ENCODE data around the gene GPR158. TPM values are rescaled to one million over a fixed set of nuclear protein-coding genes. Genes with fewer than 3 reads are reported as not detected.

GPR158 gene
- total and polyA plus RNA-seq, 9 of the 15 experiments (the other 6 are each of a cell fraction or from before 2014, with no cell fraction given), result 4.0 to 7.6 (median 5.0) TPM

- Histone ChIP-seq H3K4me3 (no peak overlapping the region), H3K36me3 (ENCODE audit: control insufficient read depth, insufficient read depth, low read length) (no peaks in the 10 kb centered on the region), H3K4me2 (ENCODE audit: insufficient read depth, low read length) (no peak overlapping the region), H2AFZ (ENCODE audit: low read depth, low read length) (no peak overlapping the region), H3K9ac (ENCODE audit: insufficient read depth in 1 of 2, low read depth in 2 of 2, low read length in 2 of 2) (no peak overlapping the region), H3K27ac (ENCODE audit: extremely low read depth, low read depth, low read length) (no peak overlapping the region), H3K4me1 (replicated peaks in 1 of 2; ENCODE audit: control insufficient read depth in 2 of 2, insufficient read depth in 2 of 2, low read length in 2 of 2) (peaks cover 0 to 25% of the 10 kb centered on the region in 2 experiments; a peak in 2 of 5 replicates), H3K9me3 (replicated peaks; ENCODE audit: control insufficient read depth, insufficient read depth, low read depth, low read length) (no peaks in the 10 kb centered on the region), H4K20me1 (replicated peaks; ENCODE audit: control insufficient read depth, insufficient read depth, low read length) (no peaks in the 10 kb centered on the region), H3K9me1 (ENCODE audit: control insufficient read depth, insufficient read depth, low read length) (peaks cover 2% of the 10 kb centered on the region), H3K79me2 (ENCODE audit: control insufficient read depth, insufficient read depth, low read length) (no peaks in the 10 kb centered on the region), H3K27me3 (ENCODE audit: control insufficient read depth in 2 of 2, insufficient read depth in 2 of 2, low read length in 2 of 2) (peaks cover 0 to 17% of the 10 kb centered on the region in 2 experiments; a peak in 3 of 5 replicates)
- no TSS peak for BruUV-seq (replicated peaks)
- intact Hi-C loops (cut with micrococcal nuclease), result no loop called here
- WGBS (ENCODE audit: insufficient coverage, low coverage, missing lambda C conversion rate), result 5% methylated on average over 34 of the region's 36 CpGs
- no peak for DNase-seq (ENCODE audit: extremely low read depth in 1 of 4, low spot score in 3 of 4)
- FAIRE-seq, result no peak
- in situ Hi-C loops (cut with MboI), result no loop called here
- no peak for ATAC-seq
- ChIA-PET CTCF (ENCODE audit: low intra/inter-chr PET ratio) (no interaction called here), POLR2A (interaction anchor here (0.5 to 0.6 kb wide), 2 partner anchors 10 to 1849 kb away, joined by 3 read pairs; no protein-coding TSS in a partner anchor)
- TF ChIP-seq BCLAF1 (IDR thresholded peaks at IDR 0.05; ENCODE audit: borderline replicate concordance in 1 of 2, control insufficient read depth in 1 of 2, low read depth in 2 of 2, low read length in 1 of 2), result no peak
- no peak for TF ChIP-seq ZNF395 (CRISPR knock-in tag; IDR thresholded peaks at IDR 0.05)
- no peak for TF ChIP-seq ZNF644 (tag; IDR thresholded peaks at IDR 0.05; ENCODE audit: low read depth)
- no peak for TF ChIP-seq RBM25 (IDR thresholded peaks at IDR 0.05; ENCODE audit: low read depth, low read length, severe bottlenecking)
- no peak for TF ChIP-seq GTF3C2 (IDR thresholded peaks at IDR 0.05; ENCODE audit: borderline replicate concordance, extremely low read depth, insufficient read length)
- TF ChIP-seq POU5F1 (IDR thresholded peaks at IDR 0.05; ENCODE audit: borderline replicate concordance, low read depth, low read length, partially characterized antibody), result no peak
- TF ChIP-seq ZNF584 (CRISPR knock-in tag; IDR thresholded peaks at IDR 0.05; ENCODE audit: low read depth), result no peak
- TF ChIP-seq ZNF655 (CRISPR knock-in tag; IDR thresholded peaks at IDR 0.05), result no peak
Measured at GRCh38 chr10:25176421-25176968, 1.7 kb downstream of the GPR158 start.
